ENCODE measurements around the gene ADAT3. TPM values are rescaled to one million over a fixed set of nuclear protein-coding genes. Genes with fewer than 3 reads are reported as not detected.

The ADAT3 gene
- total RNA-seq, 1 donor from 2014 or later: 2.4 TPM

- no peaks in the 10 kb centered on the region for H3K36me3 ChIP-seq
- Mint-ChIP-seq H3K4me1 (peaks cover 4% of the 10 kb centered on the region), H3K4me3 (no peak overlapping the region), H3K27me3 (ENCODE audit: insufficient read depth, low read depth) (peaks cover 2% of the 10 kb centered on the region), H3K27ac (no peak overlapping the region), H3K9me3 (no peaks in the 10 kb centered on the region), H3K36me3 (peaks cover 10% of the 10 kb centered on the region)
- no peak overlapping the region for H3K9ac ChIP-seq
- H3K27ac ChIP-seq: no peak overlapping the region
- H3K27me3 ChIP-seq: no peaks in the 10 kb centered on the region
- H3F3A ChIP-seq (ENCODE audit: low read depth): no peaks in the 10 kb centered on the region
- H3K4me3 ChIP-seq: no peak overlapping the region
- H4K20me1 ChIP-seq (ENCODE audit: low read depth): peaks cover 57% of the 10 kb centered on the region
- H2AFZ ChIP-seq (replicated peaks): no peak overlapping the region
- H3K4me2 ChIP-seq: no peak overlapping the region
- H3K9me3 ChIP-seq (ENCODE audit: low read depth): no peaks in the 10 kb centered on the region
- no peak for DNase-seq (ENCODE audit: low spot score)
- peaks cover 61% of the 10 kb centered on the region for H3K79me2 ChIP-seq (ENCODE audit: low read depth)
- no peaks in the 10 kb centered on the region for H3K4me1 ChIP-seq
- TF ChIP-seq EZH2 (IDR thresholded peaks at IDR 0.05) (no peak), CTCF (IDR thresholded peaks at IDR 0.05) (no peak), EZH2phosphoT487 (IDR thresholded peaks at IDR 0.05) (no peak)
Observed at GRCh38 chr19:1913781-1914577, 8.8 kb downstream of the ADAT3 start.

GRCh38 chr19:1914826-1915341 is 9.7 kb downstream of the ADAT3 start:
- H4K20me1 ChIP-seq (ENCODE audit: low read depth): peaks cover 48% of the 10 kb centered on the region
- H3K4me1 ChIP-seq: no peaks in the 10 kb centered on the region
- H3K79me2 ChIP-seq (ENCODE audit: low read depth): peaks cover 52% of the 10 kb centered on the region
- H3K4me3 ChIP-seq: no peak overlapping the region
- H3K9me3 ChIP-seq (ENCODE audit: low read depth): no peaks in the 10 kb centered on the region
- H3K9ac ChIP-seq: no peak overlapping the region
- Mint-ChIP-seq H3K27ac (no peak overlapping the region), H3K36me3 (peaks cover 10% of the 10 kb centered on the region), H3K4me3 (no peak overlapping the region), H3K27me3 (ENCODE audit: insufficient read depth, low read depth) (peaks cover 2% of the 10 kb centered on the region), H3K4me1 (peaks cover 4% of the 10 kb centered on the region), H3K9me3 (no peaks in the 10 kb centered on the region)
- H3K4me2 ChIP-seq: no peak overlapping the region
- no peak overlapping the region for H2AFZ ChIP-seq (replicated peaks)
- TF ChIP-seq EZH2phosphoT487 (IDR thresholded peaks at IDR 0.05): no peak
- no peak for TF ChIP-seq CTCF (IDR thresholded peaks at IDR 0.05)
- TF ChIP-seq EZH2 (IDR thresholded peaks at IDR 0.05): no peak
- H3K27me3 ChIP-seq: no peaks in the 10 kb centered on the region
- no peaks in the 10 kb centered on the region for H3K36me3 ChIP-seq
- DNase-seq (ENCODE audit: low spot score): no peak
- H3F3A ChIP-seq (ENCODE audit: low read depth): no peaks in the 10 kb centered on the region
- H3K27ac ChIP-seq: no peak overlapping the region

GRCh38 chr19:1917146-1917545 is 11.9 kb downstream of the ADAT3 start:
- Histone ChIP-seq H3K27ac (no peak overlapping the region), H3K27me3 (no peaks in the 10 kb centered on the region), H4K20me1 (ENCODE audit: low read depth) (peaks cover 27% of the 10 kb centered on the region), H3K36me3 (no peaks in the 10 kb centered on the region), H3K4me2 (no peak overlapping the region), H2AFZ (replicated peaks) (no peak overlapping the region), H3K4me1 (no peaks in the 10 kb centered on the region), H3K4me3 (no peak overlapping the region), H3F3A (ENCODE audit: low read depth) (no peaks in the 10 kb centered on the region), H3K79me2 (ENCODE audit: low read depth) (peaks cover 30% of the 10 kb centered on the region), H3K9ac (no peak overlapping the region), H3K9me3 (ENCODE audit: low read depth) (no peaks in the 10 kb centered on the region)
- Mint-ChIP-seq H3K4me1 (no peaks in the 10 kb centered on the region), H3K4me3 (no peak overlapping the region), H3K9me3 (no peaks in the 10 kb centered on the region), H3K27me3 (ENCODE audit: insufficient read depth, low read depth) (no peaks in the 10 kb centered on the region), H3K36me3 (peaks cover 9% of the 10 kb centered on the region), H3K27ac (peak overlapping the region; percentile 72)
- DNase-seq (ENCODE audit: low spot score): no peak
- TF ChIP-seq EZH2 (IDR thresholded peaks at IDR 0.05) (no peak), EZH2phosphoT487 (IDR thresholded peaks at IDR 0.05) (no peak), CTCF (IDR thresholded peaks at IDR 0.05) (no peak)
